HG02642 (cell line): ENCODE results near the gene GLRX.
"Not testable (repeated sequence)": the region's sequence is repeated elsewhere in the genome, so short reads cannot be mapped to it uniquely, and the experiment has no call there.

Experiments used
- ATAC-seq: cut with Tn5 transposase; IDR thresholded peaks from one replicate; pipeline ENCODE4 v1.9.1; 2021; ENCODE audit warnings: mild to moderate bottlenecking; ENCODE audit not compliant: unreplicated experiment, poor library complexity

Gene GLRX

DNA sequence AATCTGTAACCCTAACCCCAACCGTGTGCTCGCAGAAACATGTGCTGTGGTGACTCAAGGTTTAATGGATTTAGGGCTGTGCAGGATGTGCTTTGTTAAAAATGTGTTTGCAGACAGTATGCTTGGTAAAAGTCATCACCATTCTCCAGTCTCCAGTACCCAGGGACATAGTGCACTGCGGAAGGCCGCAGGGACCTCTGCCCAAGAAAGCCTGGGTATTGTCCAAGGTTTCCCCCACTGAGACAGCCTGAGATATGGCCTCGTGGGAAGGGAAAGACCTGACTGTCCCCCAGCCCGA, 11.5 kb downstream of the GLRX start:
- not testable (repeated sequence) for ATAC-seq

DNA sequence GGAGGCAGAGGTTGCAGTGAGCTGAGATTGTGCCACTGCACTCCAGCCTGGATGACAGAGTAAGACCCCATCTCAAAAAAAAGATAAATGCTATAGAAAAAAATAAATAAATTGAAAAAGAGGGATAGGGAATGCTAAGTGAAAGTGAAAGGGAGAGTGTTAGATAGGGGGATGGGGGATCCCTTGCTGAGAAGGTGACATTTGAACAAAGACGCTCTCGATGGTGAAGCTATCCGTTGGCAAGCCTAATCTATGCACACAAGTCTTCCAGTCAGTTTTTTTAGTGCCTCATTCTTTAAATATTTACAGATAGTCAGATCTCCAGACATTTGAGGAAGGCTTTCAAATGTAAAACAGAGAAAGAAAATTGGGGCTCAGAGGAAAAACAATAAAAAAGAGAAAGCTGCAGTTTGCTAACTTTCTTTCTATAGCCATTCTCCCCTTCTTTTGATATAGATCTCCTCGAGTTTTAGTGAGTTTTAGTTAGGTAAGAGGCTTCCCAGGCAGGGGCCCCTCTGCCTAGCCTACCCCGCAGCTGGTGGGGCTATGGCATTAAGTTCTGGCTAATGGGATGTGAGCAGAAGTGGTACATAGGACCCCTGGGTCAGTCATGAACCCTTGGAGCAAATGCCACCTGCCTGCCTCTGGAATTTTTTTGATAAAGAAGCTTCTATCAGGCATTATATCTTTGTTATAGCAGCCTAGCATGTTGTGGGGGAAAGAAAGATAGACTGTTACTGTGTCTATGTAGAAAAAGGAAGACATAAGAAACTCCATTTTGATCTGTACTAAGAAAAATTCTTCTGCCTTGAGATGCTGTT, 12.0 kb downstream of the GLRX start:
- ATAC-seq: no peak

DNA sequence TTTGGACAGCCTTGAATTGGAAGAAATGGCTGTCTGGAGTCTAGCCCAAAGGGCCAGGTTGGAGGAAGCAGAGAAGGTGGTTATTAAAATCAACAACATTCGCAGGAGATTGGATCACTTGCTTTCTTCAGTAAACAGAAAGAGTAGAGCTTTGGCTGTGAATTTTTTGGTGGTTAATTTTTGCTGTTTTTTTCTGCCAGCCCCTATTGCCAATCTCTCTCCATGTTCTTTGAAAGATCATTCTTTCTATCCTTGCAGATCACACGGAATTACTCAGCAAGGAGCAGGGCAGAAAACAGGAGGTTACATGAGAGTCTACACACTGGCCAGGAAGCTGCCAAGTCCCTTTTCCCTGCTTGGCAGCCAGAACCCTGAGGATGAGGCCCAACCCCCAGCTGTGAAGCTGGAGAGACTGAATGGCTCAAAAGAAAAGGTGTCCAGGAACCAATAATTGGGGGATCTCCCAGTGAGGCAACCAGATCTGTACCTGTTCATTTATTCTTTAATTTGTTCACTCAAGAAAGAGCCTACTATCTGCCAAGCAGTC, 13.0 kb downstream of the GLRX start:
- ATAC-seq: no peak

DNA sequence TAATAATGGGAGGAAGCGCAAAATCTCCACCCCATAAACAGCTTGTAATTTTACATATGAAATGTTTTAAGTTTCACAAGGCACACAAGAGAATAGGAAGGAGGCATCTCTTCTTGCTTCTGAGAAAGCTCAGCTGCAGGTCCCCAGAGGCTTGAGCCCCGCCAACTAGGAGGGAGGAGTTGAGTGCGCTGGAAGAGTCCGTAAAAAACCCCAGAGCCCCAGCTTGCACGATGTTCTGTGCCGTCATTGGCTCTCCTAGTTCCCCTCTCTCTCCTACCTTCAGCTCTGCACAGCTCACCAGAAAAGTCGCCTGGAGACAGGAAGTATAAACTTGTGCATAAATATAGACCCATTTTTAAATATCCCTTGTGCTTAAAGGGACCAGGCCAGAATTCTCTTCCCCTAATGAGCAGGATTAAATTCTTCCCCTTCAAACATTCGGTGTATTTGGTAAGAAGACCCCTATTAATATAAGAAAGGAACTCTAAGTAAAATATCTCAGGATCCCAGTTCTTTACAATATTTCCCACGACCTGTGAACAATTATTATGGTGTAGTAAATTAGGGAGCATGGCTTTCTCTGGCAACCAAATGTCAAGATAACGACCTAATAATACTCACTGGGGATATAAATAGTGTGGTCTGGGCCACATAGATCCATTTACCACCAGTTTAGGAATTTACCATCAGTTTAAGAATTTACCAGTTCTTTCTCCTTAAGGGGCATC, 13.7 kb downstream of the GLRX start:
- ATAC-seq: peak; percentile 99

DNA sequence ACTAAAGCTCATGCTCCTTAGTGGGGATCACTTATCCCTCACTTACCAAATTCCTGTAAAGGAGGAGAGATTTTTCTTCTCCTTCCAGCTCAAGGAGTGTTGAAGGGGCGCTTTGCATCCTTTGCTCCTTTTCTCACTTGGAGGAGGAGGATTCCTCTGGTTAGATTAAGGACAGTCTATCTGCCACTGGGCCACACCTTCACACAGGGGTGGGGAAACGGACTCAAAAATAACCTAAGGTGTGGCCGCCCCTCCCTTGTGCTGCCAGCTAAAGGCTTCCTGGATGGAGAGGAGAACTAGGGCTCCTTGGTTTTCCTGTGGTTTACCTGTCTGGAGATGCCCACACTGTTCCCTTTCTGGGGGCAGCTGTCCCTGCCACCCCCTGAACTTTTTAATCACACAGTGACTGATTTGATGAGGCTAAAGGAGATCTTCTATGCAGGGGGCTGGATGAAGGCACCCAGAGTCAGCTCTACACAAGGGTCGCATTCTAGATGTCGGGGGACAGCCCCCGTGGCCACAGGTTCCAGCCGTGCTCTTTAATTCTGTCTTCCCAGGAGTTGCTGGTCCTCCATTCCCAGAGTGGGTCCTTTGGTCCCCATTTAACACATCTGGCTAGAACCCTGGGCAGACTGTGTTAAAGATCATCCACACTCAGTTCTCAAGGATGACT, 14.4 kb downstream of the GLRX start:
- peak; percentile 1 for ATAC-seq

GRCh38 chr5:95806687-95807086, 15.8 kb downstream of the GLRX start:
- no peak for ATAC-seq

- ATAC-seq: no peak
Measured at GRCh38 chr5:95804736-95805539, 17.6 kb downstream of the GLRX start.

DNA sequence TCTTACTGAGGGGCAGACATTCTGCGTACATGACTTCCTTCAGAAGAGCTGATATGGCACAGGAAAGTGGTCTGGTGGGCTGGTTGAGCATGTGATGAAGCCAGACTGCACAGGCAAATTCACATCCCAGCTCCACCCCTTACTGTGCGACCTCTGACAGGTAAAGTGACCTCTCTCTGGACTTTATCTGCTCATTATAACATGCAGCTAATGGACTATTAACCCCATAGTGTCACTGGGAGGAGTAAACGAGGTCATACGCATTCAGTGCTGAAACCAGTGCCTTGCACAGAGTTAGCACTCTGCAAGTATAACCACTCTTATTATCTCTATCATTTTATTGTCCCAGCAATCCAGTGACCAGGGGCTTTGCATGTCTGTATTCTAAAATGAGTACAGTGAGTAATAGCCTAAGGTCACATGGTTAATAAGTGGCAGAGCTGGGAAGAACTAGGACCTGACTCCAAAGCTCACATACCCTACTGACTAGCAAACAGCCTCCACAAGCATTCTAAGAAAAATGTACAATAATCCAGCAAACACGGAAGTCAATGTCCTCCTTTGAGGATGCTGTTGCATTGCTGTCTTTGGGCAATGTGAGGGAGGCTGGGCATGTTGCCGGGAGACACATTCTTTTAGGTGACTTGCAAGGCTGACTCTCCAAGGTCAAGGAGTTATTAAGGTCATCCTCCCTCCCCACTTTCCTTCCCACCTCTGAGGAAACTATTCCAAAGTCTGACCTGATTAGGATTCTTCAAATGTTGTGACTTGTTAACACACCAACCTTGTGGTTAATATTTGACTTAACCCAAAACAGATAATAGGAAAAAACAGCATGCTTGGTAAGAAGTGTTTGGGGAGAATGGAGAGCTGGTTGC, 19.0 kb downstream of the GLRX start:
- no peak for ATAC-seq

GRCh38 chr5:95801961-95802360, 20.6 kb downstream of the GLRX start:
- ATAC-seq: no peak

- no peak for ATAC-seq
Measured at GRCh38 chr5:95801532-95801931, 21.0 kb downstream of the GLRX start.

DNA sequence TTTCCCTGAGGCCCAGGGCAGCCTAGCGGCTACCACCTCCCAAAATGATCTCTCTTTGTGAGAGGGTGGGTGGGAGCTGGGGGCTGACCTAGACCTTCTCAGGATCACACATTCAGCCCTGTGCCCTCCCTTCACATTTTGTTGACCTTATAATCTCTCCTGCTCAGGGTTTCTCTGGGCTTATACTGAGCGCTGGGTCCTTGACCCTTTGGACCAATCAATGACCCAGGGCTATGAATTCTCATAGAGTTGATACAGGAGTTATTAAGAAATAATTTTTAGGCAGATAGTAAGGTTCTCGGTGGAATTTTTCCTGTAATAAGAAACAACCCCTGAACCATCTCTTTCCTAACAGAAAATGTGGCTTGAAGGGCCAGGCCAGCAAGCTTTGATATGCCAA, 22.0 kb downstream of the GLRX start:
- no peak for ATAC-seq

DNA sequence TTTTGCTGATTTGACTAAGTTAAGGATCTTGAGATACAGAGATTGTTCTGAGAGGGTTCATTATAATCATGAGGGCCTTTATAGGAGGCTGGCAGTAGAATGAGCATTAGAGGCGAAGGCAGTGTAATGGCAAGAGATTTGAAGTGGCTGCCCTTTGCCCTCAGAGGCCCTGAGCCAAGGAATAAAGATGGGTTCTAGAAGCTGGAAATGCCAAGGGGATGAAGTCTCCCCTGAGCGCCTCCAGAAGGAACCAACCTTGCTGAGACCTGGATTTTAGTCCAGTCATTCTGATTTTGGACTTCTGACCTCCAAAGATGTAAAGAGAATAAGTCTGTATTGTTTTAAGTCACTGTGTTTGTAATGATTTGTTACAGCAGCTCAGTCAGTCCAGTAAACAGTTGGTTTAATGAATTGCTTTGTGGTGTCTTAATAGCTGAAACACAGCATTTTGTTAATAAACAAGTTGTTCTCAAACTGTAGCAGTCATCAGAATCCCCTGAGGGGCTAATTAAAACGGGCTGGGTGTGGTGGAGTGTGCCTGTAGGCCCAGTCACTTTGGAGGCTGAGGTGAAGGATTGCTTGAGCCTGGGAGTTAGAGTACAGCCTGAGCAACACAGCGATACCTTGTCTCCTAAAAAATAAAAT, 23.2 kb downstream of the GLRX start:
- ATAC-seq: no peak

- no peak for ATAC-seq
Measured at GRCh38 chr5:95798545-95798944, 24.0 kb downstream of the GLRX start.

- ATAC-seq: no peak
Measured at GRCh38 chr5:95798048-95798447, 24.5 kb downstream of the GLRX start.

DNA sequence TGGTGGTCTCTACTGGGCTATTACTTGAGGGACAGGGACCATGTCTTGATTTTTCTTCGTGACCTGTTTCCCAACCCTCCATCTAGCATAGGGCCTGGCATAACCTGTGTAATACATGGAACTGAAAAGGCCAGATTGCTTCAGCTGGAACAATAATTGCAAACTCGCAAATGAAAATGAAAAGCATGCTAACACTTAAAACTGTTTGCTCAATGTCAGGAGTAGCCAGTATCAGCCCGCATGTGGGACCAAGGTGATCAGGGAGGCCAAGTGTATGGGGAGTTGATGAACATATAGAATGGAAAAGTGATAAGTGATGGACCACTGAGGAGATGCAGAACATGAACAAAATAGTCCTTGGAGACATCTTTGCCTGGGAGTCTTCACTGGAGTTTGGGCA, 25.2 kb downstream of the GLRX start:
- ATAC-seq: no peak

DNA sequence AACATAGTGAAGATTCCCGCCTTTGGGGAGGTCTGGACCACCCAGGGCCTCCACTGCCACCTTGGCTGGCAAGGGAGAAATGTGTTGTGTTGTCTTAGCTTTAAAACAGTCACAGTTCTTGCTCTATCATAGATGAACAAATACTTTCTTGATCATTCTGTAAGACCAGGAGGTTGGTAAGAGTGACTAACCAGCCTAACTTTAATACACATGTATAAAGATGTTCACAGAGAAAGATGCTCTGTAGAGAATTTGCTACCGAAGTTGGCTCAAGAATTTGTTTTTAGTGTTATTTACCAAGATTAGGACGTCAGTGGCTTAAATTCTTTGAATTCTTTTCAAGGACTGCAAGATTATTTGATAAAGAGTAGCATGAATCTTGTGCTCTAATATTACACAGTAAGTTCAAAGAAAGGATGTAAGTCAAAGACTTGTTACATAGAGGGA, 28.4 kb downstream of the GLRX start:
- ATAC-seq: no peak

- no peak for ATAC-seq
Measured at GRCh38 chr5:95791751-95792150, 30.8 kb downstream of the GLRX start.

DNA sequence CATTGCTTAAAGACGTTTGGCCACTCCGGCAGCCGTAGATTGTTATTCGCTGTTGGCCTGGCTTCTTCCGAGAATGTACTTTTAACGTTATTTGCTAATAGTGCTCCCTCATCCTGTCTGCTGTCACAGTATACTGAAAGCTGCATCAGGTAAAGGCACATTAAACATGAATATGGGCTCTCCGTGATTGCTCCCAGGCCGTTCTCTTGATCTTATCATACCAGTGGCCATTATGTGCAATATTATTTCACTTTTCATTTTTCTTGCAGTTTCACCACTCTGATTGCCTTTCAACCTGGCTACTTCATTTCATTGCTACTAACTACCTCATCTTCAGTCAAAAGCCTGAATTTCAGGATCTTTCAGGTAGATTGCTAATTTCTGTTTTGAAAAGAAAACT, 34.0 kb downstream of the GLRX start:
- ATAC-seq: no peak
